Spleen (tissue), 11 donors: ENCODE data around the gene MECR. TPM values are rescaled to one million over a fixed set of nuclear protein-coding genes. Genes with fewer than 3 reads are reported as not detected.

Experiments used
- DNase-seq: peaks from one replicate; pipeline ENCODE4 v3.0.0-alpha.2; 2020
- H3K27ac ChIP-seq, 8 donors: fragments of 200-600 bp; sonication (generic) in 7 of 8; 1 replicate in 4 of 8; 2 replicates in 4 of 8; pipeline versions ENCODE4 v1.5.0 to v1.8.0; 2016 to 2021; ENCODE audit warnings: inconsistent platforms in 4 of 8, mild to moderate bottlenecking in 4 of 8, moderate library complexity in 1 of 8
- H3K27me3 ChIP-seq, 7 donors: fragments of 200-600 bp; sonication (generic) in 6 of 7; replicated peaks in 1 of 7; 1 replicate in 4 of 7; 2 replicates in 3 of 7; pipeline versions ENCODE4 v1.5.0 to v1.8.0; 2016 to 2021; ENCODE audit warnings: inconsistent platforms in 3 of 7, mild to moderate bottlenecking in 1 of 7
- H3K36me3 ChIP-seq, 6 donors: fragments of 200-600 bp; sonication (generic) in 5 of 6; 1 replicate in 4 of 6; 2 replicates in 2 of 6; pipeline versions ENCODE4 v1.5.0 to v1.8.0; 2016 to 2021; ENCODE audit warnings: inconsistent platforms in 2 of 6
- H3K4me1 ChIP-seq, 6 donors: fragments of 200-600 bp; sonication (generic) in 5 of 6; 1 replicate in 3 of 6; 2 replicates in 3 of 6; pipeline versions ENCODE4 v1.5.0 to v1.8.0; 2016 to 2021; ENCODE audit warnings: inconsistent platforms in 3 of 6
- H3K4me3 ChIP-seq, 8 donors: fragments of 200-600 bp; sonication (generic) in 7 of 8; 1 replicate in 4 of 8; 2 replicates in 4 of 8; pipeline versions ENCODE4 v1.5.0 to v1.8.0; 2016 to 2021; ENCODE audit warnings: inconsistent platforms in 4 of 8, mild to moderate bottlenecking in 4 of 8, moderate library complexity in 2 of 8
- H3K9me3 ChIP-seq, 8 donors: fragments of 200-600 bp; sonication (generic) in 7 of 8; 1 replicate in 4 of 8; 2 replicates in 4 of 8; pipeline versions ENCODE4 v1.5.0 to v1.8.0; 2016 to 2021; ENCODE audit warnings: inconsistent platforms in 4 of 8
- CTCF ChIP-seq, 11 experiments: fragments of 200-600 bp in 7 of 11; fragments of 450-650 bp in 4 of 11; sonication (generic) in 4 of 11; IDR thresholded peaks in 8 of 11; conservative IDR thresholded peaks in 3 of 11; 1 replicate in 7 of 11; 2 replicates in 4 of 11; pipeline versions ENCODE4 v1.4.0 to v1.8.0; 2016 to 2021; ENCODE audit warnings: antibody characterized with exemption in 11 of 11, inconsistent platforms in 4 of 11, mild to moderate bottlenecking in 1 of 11
- POLR2A ChIP-seq, 3 donors: fragments of 450-650 bp; IDR thresholded peaks; one replicate each; pipeline ENCODE4 v1.5.1; 2017; ENCODE audit warnings: antibody characterized with exemption in 3 of 3, mild to moderate bottlenecking in 1 of 3
- POLR2AphosphoS5 ChIP-seq, 3 donors: sonication (generic); formaldehyde crosslinking; IDR thresholded peaks; one replicate each; pipeline ENCODE4 v1.5.1; 2017; ENCODE audit warnings: antibody characterized with exemption in 3 of 3
- WGBS, 5 donors: extraction: QIAGEN DNeasy Blood & Tissue Kit in 3 of 5; methylation state at CpG; one replicate each; pipeline versions ENCODE4 v1.1.5 to v1.1.7; 2013 to 2018; 5-methylcytosine and 5-hydroxymethylcytosine counted together
- intact Hi-C: fragments of 100-400 bp; cut with DNase I; formaldehyde crosslinking; loops from one replicate; pipeline ENCODE4 v1.15.0; 2023; ENCODE audit warnings: low total_unique reads
- polyA plus RNA-seq, 3 donors: library from polyadenylated mRNA; stranded (reverse); fragments of 200-250 nt; gene quantifications; one replicate each; pipeline ENCODE4 v1.2.1, GENCODE V29; 2013
- total RNA-seq, 7 donors: library from RNA; depleted of rRNA in 3 of 7; stranded (reverse); fragments of >200 nt in 3 of 7; fragmentation: NEBNext Ultra II Directional in 4 of 7; extraction: Animal tissue kit (Norgen Biotek cat#: 25700) in 4 of 7; gene quantifications; one replicate each; pipeline versions ENCODE4 v1.1.0 to v1.2.1, GENCODE V29; 2016 to 2021
- donor health status: healthy with polysubstance abuse.
- donor health status: DM: no; HTN: no; CAD: no; lungs with moderate emphysema.
- donor health status: DM: no; HTN: no; CAD: no.
- donor health status: Bipolar disorder and iron deficiency.
- donor health status: healthy.
- donor health status: DM: no; HTN: no; CAD: no.
- donor health status: DM: yes; HTN: yes; CAD: no.

The MECR gene
- total and polyA plus RNA-seq, 10 donors, result 6.4 to 25.4 (median 14.7) TPM

GRCh38 chr1:29200906-29201594 lies 29.7 kb downstream of the MECR start:
- no peaks in the 10 kb centered on the region for H3K9me3 ChIP-seq
- H3K27ac ChIP-seq, result peak overlapping the region in 5 of 8 donors; percentile 24 to 76 (median 69)
- intact Hi-C loops, result loop anchor here (10.0 kb wide), 1 partner anchor 166 kb away; no protein-coding TSS in a partner anchor
- peaks cover 2 to 22% (median 12%) of the 10 kb centered on the region in 6 donors for H3K4me1 ChIP-seq
- peaks cover 5 to 87% (median 23%) of the 10 kb centered on the region in 6 donors for H3K36me3 ChIP-seq
- TF ChIP-seq CTCF (IDR thresholded peaks at IDR 0.05 in 8 of 11, conservative IDR thresholded peaks at IDR 0.05 in 3 of 11) (no peak), POLR2AphosphoS5 (IDR thresholded peaks at IDR 0.05) (no peak), POLR2A (IDR thresholded peaks at IDR 0.05) (no peak)
- DNase-seq, result no peak
- H3K27me3 ChIP-seq, result no peaks in the 10 kb centered on the region
- 89 to 96% (median 92%) methylated on average over 5 of the region's 5 CpGs for WGBS, 5 donors
- H3K4me3 ChIP-seq, result no peak overlapping the region

- no peak for DNase-seq
- H3K27ac ChIP-seq, result no peak overlapping the region
- peaks cover 2 to 21% (median 12%) of the 10 kb centered on the region in 6 donors for H3K4me1 ChIP-seq
- no peak overlapping the region for H3K4me3 ChIP-seq
- no peaks in the 10 kb centered on the region for H3K27me3 ChIP-seq
- no peaks in the 10 kb centered on the region for H3K9me3 ChIP-seq
- TF ChIP-seq POLR2A (IDR thresholded peaks at IDR 0.05) (no peak), CTCF (IDR thresholded peaks at IDR 0.05 in 8 of 11, conservative IDR thresholded peaks at IDR 0.05 in 3 of 11) (no peak), POLR2AphosphoS5 (IDR thresholded peaks at IDR 0.05) (no peak)
- WGBS, 5 donors, result 90 to 96% (median 92%) methylated on average over 10 to 12 of the region's 12 CpGs
- intact Hi-C loops, result no loop called here
- peaks cover 3 to 89% (median 27%) of the 10 kb centered on the region in 6 donors for H3K36me3 ChIP-seq
Observed at GRCh38 chr1:29197993-29198392, 32.7 kb downstream of the MECR start.

GRCh38 chr1:29197590-29197924 lies 33.2 kb downstream of the MECR start:
- H3K27ac ChIP-seq, result no peak overlapping the region
- H3K36me3 ChIP-seq, result peaks cover 3 to 93% (median 27%) of the 10 kb centered on the region in 6 donors
- intact Hi-C loops, result no loop called here
- no peak overlapping the region for H3K4me3 ChIP-seq
- 86 to 98% (median 93%) methylated on average over 2 of the region's 2 CpGs for WGBS, 5 donors
- DNase-seq, result no peak
- H3K9me3 ChIP-seq, result no peaks in the 10 kb centered on the region
- H3K27me3 ChIP-seq, result no peaks in the 10 kb centered on the region
- no peak for TF ChIP-seq POLR2A (IDR thresholded peaks at IDR 0.05)
- no peak for TF ChIP-seq POLR2AphosphoS5 (IDR thresholded peaks at IDR 0.05)
- TF ChIP-seq CTCF (IDR thresholded peaks at IDR 0.05 in 8 of 11, conservative IDR thresholded peaks at IDR 0.05 in 3 of 11), result peak in 5 of 11 experiments; percentile 14 to 50 (median 28)
- peaks cover under 1 to 17% (median 9%) of the 10 kb centered on the region in 6 donors for H3K4me1 ChIP-seq

DNA sequence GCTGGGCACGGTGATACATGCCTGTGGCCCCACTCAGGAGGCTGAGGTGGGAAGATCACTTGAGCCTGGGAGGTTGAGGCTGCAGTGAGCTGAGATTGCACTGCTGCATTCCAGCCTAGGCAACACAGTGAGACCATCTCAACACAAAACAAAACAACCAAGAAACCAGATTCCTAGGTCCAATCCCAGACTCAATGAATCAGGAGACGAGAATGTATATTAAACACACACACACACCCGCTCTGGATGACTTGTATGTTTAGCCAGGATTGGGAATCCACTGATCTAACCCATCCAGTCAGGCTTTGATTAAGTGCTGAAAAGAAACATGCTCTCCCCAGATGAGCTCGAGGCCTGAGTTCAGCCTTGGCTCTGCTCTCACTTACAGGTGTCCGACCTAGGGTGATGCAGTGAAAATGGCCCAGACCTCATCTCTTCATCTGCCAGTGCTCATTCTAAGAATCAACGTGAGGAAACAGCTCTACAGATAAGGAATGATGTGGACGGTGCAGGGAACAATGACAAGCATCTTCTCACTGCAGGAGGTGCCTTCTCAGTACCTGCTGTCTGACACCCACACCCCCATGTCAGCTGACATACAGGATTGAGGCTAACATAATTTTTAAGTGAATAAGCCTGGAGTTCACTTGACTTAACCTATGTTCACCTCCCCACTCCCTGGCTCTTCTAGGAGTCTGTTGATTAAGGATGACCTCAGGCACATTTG lies 33.7 kb downstream of the MECR start:
- 86 to 96% (median 90%) methylated on average over 7 of the region's 7 CpGs for WGBS, 5 donors
- Histone ChIP-seq H3K4me3 (no peak overlapping the region), H3K4me1 (peaks cover 0 to 11% (median 3%) of the 10 kb centered on the region in 6 donors), H3K9me3 (no peaks in the 10 kb centered on the region), H3K27ac (no peak overlapping the region), H3K27me3 (no peaks in the 10 kb centered on the region), H3K36me3 (peaks cover 3 to 96% (median 27%) of the 10 kb centered on the region in 6 donors)
- no peak for DNase-seq
- TF ChIP-seq POLR2AphosphoS5 (IDR thresholded peaks at IDR 0.05) (no peak), POLR2A (IDR thresholded peaks at IDR 0.05) (no peak), CTCF (IDR thresholded peaks at IDR 0.05 in 8 of 11, conservative IDR thresholded peaks at IDR 0.05 in 3 of 11) (no peak)
- intact Hi-C loops, result no loop called here
